Putamen (tissue), 1 donor: Measurements from ENCODE around the gene MKS1.
A peak's percentile ranks its signal among the peaks of the same experiment; 100 is the strongest.

Source experiments
- DNase-seq: peaks from one replicate; pipeline ENCODE4 v3.0.0-alpha.2; 2016; ENCODE audit warnings: low spot score

MKS1 gene

GRCh38 chr17:58244963-58245362 is 25.9 kb upstream of the MKS1 start:
- DNase-seq = no peak

- no peak for DNase-seq
Observed at GRCh38 chr17:58242171-58242784, 23.2 kb upstream of the MKS1 start.

- no peak for DNase-seq
Observed at GRCh38 chr17:58239987-58240386, 20.9 kb upstream of the MKS1 start.

- DNase-seq = no peak
Observed at GRCh38 chr17:58238147-58238634, 19.1 kb upstream of the MKS1 start, which contains the start of gene LPO. Gene LPO (plus strand): TSS chr17:58238584. CDS start chr17:58242980, 4,396 bp downstream.

- no peak for DNase-seq
Observed at GRCh38 chr17:58236394-58236793, 17.3 kb upstream of the MKS1 start.

- DNase-seq = no peak
Observed at GRCh38 chr17:58235821-58236220, 16.8 kb upstream of the MKS1 start.

- no peak for DNase-seq
Observed at GRCh38 chr17:58234512-58234911, 15.5 kb upstream of the MKS1 start.

- no peak for DNase-seq
Observed at GRCh38 chr17:58233543-58233942, 14.5 kb upstream of the MKS1 start.

GRCh38 chr17:58232707-58233156 is 13.7 kb upstream of the MKS1 start:
- DNase-seq = peak; percentile 75

- no peak for DNase-seq
Observed at GRCh38 chr17:58231641-58232040, 12.6 kb upstream of the MKS1 start.

GRCh38 chr17:58229881-58230280 is 10.8 kb upstream of the MKS1 start:
- no peak for DNase-seq

GRCh38 chr17:58229384-58229783 is 10.3 kb upstream of the MKS1 start:
- DNase-seq = no peak

GRCh38 chr17:58228679-58229078 is 9.6 kb upstream of the MKS1 start:
- no peak for DNase-seq

- DNase-seq = no peak
Observed at GRCh38 chr17:58227733-58228132, 8.7 kb upstream of the MKS1 start.

- DNase-seq = no peak
Observed at GRCh38 chr17:58224315-58224714, 5.3 kb upstream of the MKS1 start.

- DNase-seq = no peak
Observed at GRCh38 chr17:58219789-58220183, 731 bp upstream of the MKS1 start.

GRCh38 chr17:58217766-58218165 is 1.3 kb downstream of the MKS1 start:
- no peak for DNase-seq

GRCh38 chr17:58215685-58216084 is 3.4 kb downstream of the MKS1 start:
- DNase-seq = no peak

GRCh38 chr17:58210922-58211321 is 8.1 kb downstream of the MKS1 start:
- DNase-seq = no peak

GRCh38 chr17:58208344-58208743 is 10.7 kb downstream of the MKS1 start:
- DNase-seq = no peak

GRCh38 chr17:58207451-58207850 is 11.6 kb downstream of the MKS1 start:
- no peak for DNase-seq

- no peak for DNase-seq
Observed at GRCh38 chr17:58205936-58206335, 13.1 kb downstream of the MKS1 start.

- DNase-seq = no peak
Observed at GRCh38 chr17:58204796-58205195, 14.3 kb downstream of the MKS1 start.

GRCh38 chr17:58202859-58203258 is 16.2 kb downstream of the MKS1 start:
- DNase-seq = no peak
